GM12891 (cell line): Measurements from ENCODE around the gene CNGB1.

Source experiments
- POLR2A ChIP-seq: IDR thresholded peaks from 2 replicates; pipeline ENCODE4 v1.6.1; 2011; ENCODE audit warnings: low read depth, low read length, control low read depth
- POLR2AphosphoS5 ChIP-seq: IDR thresholded peaks from 2 replicates; pipeline ENCODE4 v1.6.1; 2011; ENCODE audit warnings: low read depth, low read length, control low read depth
- SPI1 ChIP-seq: IDR thresholded peaks from 2 replicates; pipeline ENCODE4 v1.6.1; 2011; ENCODE audit warnings: low read depth, low read length, control low read depth

DNA sequence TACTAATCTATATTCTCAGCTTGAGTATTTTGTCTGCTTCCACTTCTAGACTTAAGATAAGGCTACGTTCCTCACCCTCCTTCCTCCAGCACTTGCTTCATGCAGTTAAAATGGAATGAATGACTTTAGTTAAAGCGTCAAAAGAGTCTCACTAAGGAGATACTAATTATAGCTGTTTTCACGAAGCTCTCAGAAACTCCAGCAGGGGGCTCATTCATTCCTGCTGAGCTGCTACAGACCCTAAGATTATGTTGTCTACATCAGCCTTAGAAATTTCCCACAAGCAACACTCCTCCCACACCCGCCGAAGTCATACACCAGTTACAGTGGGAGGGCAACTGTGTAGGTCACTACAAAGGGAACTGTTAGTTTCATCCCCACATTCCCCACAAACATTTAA lies 111.6 kb downstream of the CNGB1 start:
- TF ChIP-seq SPI1 (no peak), POLR2AphosphoS5 (no peak), POLR2A (no peak)
